Hippocampal formation (tissue), 2 donors: ENCODE data around the gene SEC22B.
"Not testable (repeated sequence)": the region's sequence is repeated elsewhere in the genome, so short reads cannot be mapped to it uniquely, and the experiment has no call there.

Experiments
- DNase-seq, 2 donors: peaks; one replicate each; lab custom pipeline; 2025; lab: John Stamatoyannopoulos, UW

The SEC22B gene

DNA sequence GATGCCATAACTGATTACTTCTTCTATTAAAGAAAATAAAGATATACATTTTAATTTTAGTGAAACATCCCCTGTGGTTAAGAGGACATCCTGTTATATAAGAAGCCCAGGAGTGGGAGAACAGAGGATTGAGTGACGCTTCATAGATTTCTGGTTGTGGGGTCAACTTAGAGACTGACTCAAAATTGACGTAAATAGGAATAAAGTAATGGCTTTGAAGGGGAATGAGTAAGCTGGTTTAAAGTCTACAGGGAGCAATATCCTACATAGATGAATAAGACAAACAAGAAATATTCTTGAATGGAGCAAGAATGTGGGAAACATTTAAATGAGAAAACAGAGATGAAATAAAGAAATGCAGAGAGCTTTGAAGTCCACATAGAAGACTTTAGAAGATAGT, 60.2 kb downstream of the SEC22B start:
- not testable (repeated sequence) for DNase-seq

GRCh38 chr1:120113134-120113533, 63.2 kb downstream of the SEC22B start:
- not testable (repeated sequence) for DNase-seq

DNA sequence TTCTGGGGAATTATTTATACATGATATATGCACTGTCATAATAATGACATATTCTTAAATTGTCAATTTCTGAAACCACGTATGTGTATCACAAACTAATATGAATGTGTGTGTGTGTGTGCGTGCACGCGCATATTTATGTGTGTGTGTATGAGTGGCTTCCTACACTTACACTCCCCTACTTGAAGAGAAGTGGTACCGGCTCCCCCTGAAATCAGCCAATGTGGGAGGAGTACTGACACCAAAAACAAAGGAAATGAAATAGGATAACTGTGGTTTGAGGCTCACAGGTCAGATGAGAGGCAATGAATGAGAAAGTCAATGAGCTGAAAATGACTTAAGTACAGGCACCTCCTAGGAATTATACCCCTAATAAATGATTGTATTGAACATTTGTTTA, 64.1 kb downstream of the SEC22B start:
- DNase-seq: not testable (repeated sequence)

DNA sequence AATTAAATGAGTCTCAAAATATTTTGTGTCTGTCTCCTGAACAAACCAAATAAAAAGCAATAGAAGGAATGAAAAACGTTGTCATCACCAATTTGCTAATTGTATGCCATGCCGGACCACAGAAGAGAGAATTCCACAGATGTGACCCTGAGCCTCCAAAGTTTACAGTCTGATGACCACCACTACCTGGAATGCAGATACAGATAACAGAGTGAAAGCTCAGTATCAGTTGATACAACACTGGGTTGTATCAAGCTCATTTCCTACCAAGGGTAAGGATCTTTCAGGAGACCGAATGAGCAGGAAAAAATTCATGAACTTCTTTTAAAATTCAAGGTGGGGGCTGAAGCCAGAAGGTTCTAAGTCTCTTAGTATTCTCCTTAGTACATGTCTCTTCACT, 64.5 kb downstream of the SEC22B start:
- not testable (repeated sequence) for DNase-seq

- not testable (repeated sequence) for DNase-seq
Observed at GRCh38 chr1:120111008-120111407, 65.3 kb downstream of the SEC22B start.

- DNase-seq: not testable (repeated sequence)
Observed at GRCh38 chr1:120109656-120110055, 66.7 kb downstream of the SEC22B start.

GRCh38 chr1:120109180-120109579, 67.1 kb downstream of the SEC22B start:
- not testable (repeated sequence) for DNase-seq

DNA sequence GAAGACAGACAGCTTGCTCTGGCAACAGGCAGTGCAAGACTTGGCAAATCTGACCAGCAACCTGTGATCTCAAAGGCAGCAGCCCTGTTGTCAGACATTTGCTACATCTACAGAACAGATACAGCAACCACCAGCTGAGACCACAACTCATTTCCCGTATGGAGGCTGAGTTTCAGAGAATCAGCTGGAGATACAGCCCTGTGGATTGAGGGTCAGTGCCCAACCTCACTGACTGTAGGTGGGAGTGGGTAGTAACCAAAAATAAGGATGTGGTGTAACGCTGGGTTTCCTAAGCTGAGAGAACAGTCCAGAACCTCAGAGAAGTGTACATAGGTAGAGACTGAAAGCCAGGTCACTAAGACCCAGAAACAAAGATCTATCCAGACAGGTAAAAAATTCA, 71.0 kb downstream of the SEC22B start:
- DNase-seq: not testable (repeated sequence)

DNA sequence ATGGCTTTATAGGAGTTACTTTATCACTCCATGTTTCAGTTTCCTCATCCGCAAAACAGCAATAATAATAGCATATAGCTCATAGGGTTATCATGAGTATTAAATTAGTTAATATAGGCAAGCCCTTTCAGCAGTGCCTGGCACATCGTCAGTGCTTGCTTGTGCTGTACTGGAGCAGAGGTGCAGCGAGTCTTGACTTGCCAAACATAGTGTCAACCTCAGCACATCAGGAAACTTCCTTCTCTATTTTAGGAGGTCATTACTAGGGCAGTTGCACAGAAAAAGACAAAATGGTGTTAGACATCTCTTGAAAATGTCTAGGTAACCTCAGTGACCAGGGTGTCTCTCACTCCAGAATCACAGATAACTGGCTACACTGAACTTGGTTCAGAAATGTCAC, 72.6 kb downstream of the SEC22B start:
- DNase-seq: not testable (repeated sequence)

DNA sequence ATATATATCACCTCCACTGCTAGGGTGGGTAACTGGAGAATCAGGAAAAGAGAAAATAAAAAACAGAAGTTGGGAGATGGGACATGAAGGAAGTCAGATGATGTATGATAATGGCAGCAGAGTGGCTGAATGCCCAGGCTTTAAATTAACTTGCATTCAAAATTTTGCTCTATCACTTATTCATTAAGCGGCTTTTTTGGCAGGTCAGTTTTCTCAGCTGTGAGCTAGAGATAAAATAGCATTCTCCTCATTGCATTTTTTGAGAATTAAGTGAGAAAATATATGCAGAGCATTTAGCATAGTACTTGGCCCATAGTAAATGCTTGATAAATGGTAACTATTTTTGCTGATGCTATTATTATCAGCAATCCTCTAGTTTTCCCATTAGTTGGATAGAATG, 74.7 kb downstream of the SEC22B start:
- DNase-seq: not testable (repeated sequence)
